ENCODE measurements around the gene VAPB.

DNA sequence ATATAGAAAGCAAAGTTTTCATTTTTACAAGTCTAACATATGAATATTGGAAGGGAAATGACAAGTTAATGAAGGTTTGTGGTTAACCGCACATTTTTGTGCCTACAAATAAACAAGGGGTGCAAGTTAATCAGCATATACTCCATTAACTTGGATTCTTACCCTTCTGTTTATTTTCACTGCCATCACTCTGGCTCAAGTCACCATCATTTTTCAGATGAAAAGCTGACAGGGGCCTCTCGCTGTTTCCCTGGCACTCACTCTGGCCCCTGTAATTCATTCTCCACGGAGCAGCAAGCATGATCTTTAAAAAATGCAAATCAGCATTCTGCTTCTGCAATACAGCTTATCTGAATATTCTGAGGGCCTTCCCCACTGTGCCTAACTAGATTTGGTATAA lies 96.4 kb downstream of the VAPB start:
- TF ChIP-seq SUZ12 (IDR thresholded peaks at IDR 0.05; ENCODE audit: unreplicated experiment) (no peak), EGR1 (IDR thresholded peaks at IDR 0.05; ENCODE audit: borderline replicate concordance in 1 of 2, low read depth in 2 of 2, low read length in 2 of 2) (no peak), ZNF24 (IDR thresholded peaks at IDR 0.05) (no peak), POLR2AphosphoS5 (IDR thresholded peaks at IDR 0.05; ENCODE audit: low read length) (no peak), NR2F1 (conservative IDR thresholded peaks at IDR 0.05) (no peak)
- TF ChIP-seq, protein P1, sequence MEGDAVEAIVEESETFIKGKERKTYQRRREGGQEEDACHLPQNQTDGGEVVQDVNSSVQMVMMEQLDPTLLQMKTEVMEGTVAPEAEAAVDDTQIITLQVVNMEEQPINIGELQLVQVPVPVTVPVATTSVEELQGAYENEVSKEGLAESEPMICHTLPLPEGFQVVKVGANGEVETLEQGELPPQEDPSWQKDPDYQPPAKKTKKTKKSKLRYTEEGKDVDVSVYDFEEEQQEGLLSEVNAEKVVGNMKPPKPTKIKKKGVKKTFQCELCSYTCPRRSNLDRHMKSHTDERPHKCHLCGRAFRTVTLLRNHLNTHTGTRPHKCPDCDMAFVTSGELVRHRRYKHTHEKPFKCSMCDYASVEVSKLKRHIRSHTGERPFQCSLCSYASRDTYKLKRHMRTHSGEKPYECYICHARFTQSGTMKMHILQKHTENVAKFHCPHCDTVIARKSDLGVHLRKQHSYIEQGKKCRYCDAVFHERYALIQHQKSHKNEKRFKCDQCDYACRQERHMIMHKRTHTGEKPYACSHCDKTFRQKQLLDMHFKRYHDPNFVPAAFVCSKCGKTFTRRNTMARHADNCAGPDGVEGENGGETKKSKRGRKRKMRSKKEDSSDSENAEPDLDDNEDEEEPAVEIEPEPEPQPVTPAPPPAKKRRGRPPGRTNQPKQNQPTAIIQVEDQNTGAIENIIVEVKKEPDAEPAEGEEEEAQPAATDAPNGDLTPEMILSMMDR (IDR thresholded peaks at IDR 0.05 in 2 of 3, conservative IDR thresholded peaks at IDR 0.05 in 1 of 3; ENCODE audit: control insufficient read depth in 2 of 3, extremely low read depth in 1 of 3, insufficient read depth in 1 of 3, low read depth in 3 of 3, low read length in 3 of 3): no peak
- TF ChIP-seq, protein P2, sequence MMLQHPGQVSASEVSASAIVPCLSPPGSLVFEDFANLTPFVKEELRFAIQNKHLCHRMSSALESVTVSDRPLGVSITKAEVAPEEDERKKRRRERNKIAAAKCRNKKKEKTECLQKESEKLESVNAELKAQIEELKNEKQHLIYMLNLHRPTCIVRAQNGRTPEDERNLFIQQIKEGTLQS (IDR thresholded peaks at IDR 0.05; ENCODE audit: borderline replicate concordance, extremely low read depth, low read depth, low read length): no peak
- TF ChIP-seq, protein P3, sequence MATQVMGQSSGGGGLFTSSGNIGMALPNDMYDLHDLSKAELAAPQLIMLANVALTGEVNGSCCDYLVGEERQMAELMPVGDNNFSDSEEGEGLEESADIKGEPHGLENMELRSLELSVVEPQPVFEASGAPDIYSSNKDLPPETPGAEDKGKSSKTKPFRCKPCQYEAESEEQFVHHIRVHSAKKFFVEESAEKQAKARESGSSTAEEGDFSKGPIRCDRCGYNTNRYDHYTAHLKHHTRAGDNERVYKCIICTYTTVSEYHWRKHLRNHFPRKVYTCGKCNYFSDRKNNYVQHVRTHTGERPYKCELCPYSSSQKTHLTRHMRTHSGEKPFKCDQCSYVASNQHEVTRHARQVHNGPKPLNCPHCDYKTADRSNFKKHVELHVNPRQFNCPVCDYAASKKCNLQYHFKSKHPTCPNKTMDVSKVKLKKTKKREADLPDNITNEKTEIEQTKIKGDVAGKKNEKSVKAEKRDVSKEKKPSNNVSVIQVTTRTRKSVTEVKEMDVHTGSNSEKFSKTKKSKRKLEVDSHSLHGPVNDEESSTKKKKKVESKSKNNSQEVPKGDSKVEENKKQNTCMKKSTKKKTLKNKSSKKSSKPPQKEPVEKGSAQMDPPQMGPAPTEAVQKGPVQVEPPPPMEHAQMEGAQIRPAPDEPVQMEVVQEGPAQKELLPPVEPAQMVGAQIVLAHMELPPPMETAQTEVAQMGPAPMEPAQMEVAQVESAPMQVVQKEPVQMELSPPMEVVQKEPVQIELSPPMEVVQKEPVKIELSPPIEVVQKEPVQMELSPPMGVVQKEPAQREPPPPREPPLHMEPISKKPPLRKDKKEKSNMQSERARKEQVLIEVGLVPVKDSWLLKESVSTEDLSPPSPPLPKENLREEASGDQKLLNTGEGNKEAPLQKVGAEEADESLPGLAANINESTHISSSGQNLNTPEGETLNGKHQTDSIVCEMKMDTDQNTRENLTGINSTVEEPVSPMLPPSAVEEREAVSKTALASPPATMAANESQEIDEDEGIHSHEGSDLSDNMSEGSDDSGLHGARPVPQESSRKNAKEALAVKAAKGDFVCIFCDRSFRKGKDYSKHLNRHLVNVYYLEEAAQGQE (IDR thresholded peaks at IDR 0.05; ENCODE audit: low read depth, low read length): no peak
